Neutrophil (primary cell): ENCODE data around the gene ANKRD65.
"Not testable (repeated sequence)": the region's sequence is repeated elsewhere in the genome, so short reads cannot be mapped to it uniquely, and the experiment has no call there.

Source experiments
- H3K27ac ChIP-seq: fragments of 200-600 bp; sonication (generic); 2 replicates; pipeline ENCODE4 v1.5.1; 2016; ENCODE audit warnings: mild to moderate bottlenecking, moderate library complexity
- H3K27me3 ChIP-seq: fragments of 200-600 bp; sonication (generic); 2 replicates; pipeline ENCODE4 v1.6.0; 2016; ENCODE audit warnings: mild to moderate bottlenecking
- H3K36me3 ChIP-seq: fragments of 200-600 bp; sonication (generic); 2 replicates; pipeline ENCODE4 v1.5.1; 2017
- H3K4me1 ChIP-seq, 2 experiments: fragments of 200-600 bp in 1 of 2; sonication (generic) in 1 of 2; 1 replicate in 1 of 2; 2 replicates in 1 of 2; pipeline versions ENCODE4 v1.5.1 to v1.6.1; 2013 to 2016; ENCODE audit warnings: low read depth in 1 of 2, low read length in 1 of 2, mild to moderate bottlenecking in 1 of 2, moderate library complexity in 1 of 2; ENCODE audit not compliant: control insufficient read depth in 1 of 2, insufficient read depth in 1 of 2
- H3K4me3 ChIP-seq, 2 experiments: fragments of 200-600 bp in 1 of 2; sonication (generic) in 1 of 2; 1 replicate in 1 of 2; 2 replicates in 1 of 2; pipeline ENCODE4 v1.5.1; 2013 to 2016; ENCODE audit warnings: low read depth in 1 of 2, low read length in 1 of 2, mild to moderate bottlenecking in 1 of 2, moderate library complexity in 1 of 2
- H3K9me3 ChIP-seq: fragments of 200-600 bp; sonication (generic); 2 replicates; pipeline ENCODE4 v1.5.1; 2016
- CTCF ChIP-seq: fragments of 200-600 bp; sonication (generic); IDR thresholded peaks from 2 replicates; pipeline ENCODE4 v1.5.1; 2016; ENCODE audit warnings: antibody characterized with exemption

The ANKRD65 gene

GRCh38 chr1:1387098-1388077 lies 33.7 kb downstream of the ANKRD65 start:
- Histone ChIP-seq H3K4me1 (no peaks in the 10 kb centered on the region), H3K27me3 (no peaks in the 10 kb centered on the region), H3K36me3 (peaks cover 74% of the 10 kb centered on the region), H3K4me3 (no peak overlapping the region), H3K27ac (no peak overlapping the region), H3K9me3 (no peaks in the 10 kb centered on the region)
- TF ChIP-seq CTCF = no peak

GRCh38 chr1:1385931-1386330 lies 35.1 kb downstream of the ANKRD65 start:
- H3K27me3 ChIP-seq = no peaks in the 10 kb centered on the region
- no peak overlapping the region for H3K4me3 ChIP-seq
- no peak overlapping the region for H3K27ac ChIP-seq
- peaks cover 66% of the 10 kb centered on the region for H3K36me3 ChIP-seq
- no peak for TF ChIP-seq CTCF
- H3K9me3 ChIP-seq = no peaks in the 10 kb centered on the region
- H3K4me1 ChIP-seq = no peaks in the 10 kb centered on the region

GRCh38 chr1:1385339-1385738 lies 35.7 kb downstream of the ANKRD65 start:
- not testable (repeated sequence) for H3K9me3 ChIP-seq, H3K4me1 ChIP-seq, H3K27me3 ChIP-seq, H3K4me3 ChIP-seq, H3K27ac ChIP-seq
- H3K36me3 ChIP-seq = peaks cover 60% of the 10 kb centered on the region

- no peak for TF ChIP-seq CTCF
- Histone ChIP-seq H3K4me1 (no peaks in the 10 kb centered on the region), H3K4me3 (no peak overlapping the region), H3K9me3 (no peaks in the 10 kb centered on the region), H3K36me3 (peaks cover 19% of the 10 kb centered on the region), H3K27ac (no peak overlapping the region), H3K27me3 (no peaks in the 10 kb centered on the region)
These were observed 39.8 kb downstream of the ANKRD65 start for GRCh38 chr1:1381294-1381693.

- no peaks in the 10 kb centered on the region for H3K4me1 ChIP-seq
- H3K36me3 ChIP-seq = peaks cover 15% of the 10 kb centered on the region
- H3K27ac ChIP-seq = no peak overlapping the region
- H3K4me3 ChIP-seq = no peak overlapping the region
- no peaks in the 10 kb centered on the region for H3K27me3 ChIP-seq
- H3K9me3 ChIP-seq = no peaks in the 10 kb centered on the region
- TF ChIP-seq CTCF = no peak
These were observed 40.2 kb downstream of the ANKRD65 start for GRCh38 chr1:1380860-1381259.

GRCh38 chr1:1377540-1378205 lies 43.4 kb downstream of the ANKRD65 start:
- H3K27ac ChIP-seq = no peak overlapping the region

More at GRCh38 chr1:1377540-1378205, 43.4 kb downstream of the ANKRD65 start:
- Histone ChIP-seq H3K4me3 (no peak overlapping the region), H3K27me3 (no peaks in the 10 kb centered on the region), H3K4me1 (peaks cover 10 to 14% of the 10 kb centered on the region in 2 experiments), H3K9me3 (no peaks in the 10 kb centered on the region), H3K36me3 (peaks cover 24% of the 10 kb centered on the region)
- no peak for TF ChIP-seq CTCF
